Medulla oblongata (tissue), 1 donor: Measurements from ENCODE around the gene VCL.
"Not testable (repeated sequence)": the region's sequence is repeated elsewhere in the genome, so short reads cannot be mapped to it uniquely, and the experiment has no call there.

Source experiments
- DNase-seq: peaks from one replicate; pipeline ENCODE4 v3.0.0-alpha.2; 2015; ENCODE audit errors: extremely low spot score

The VCL gene

DNA sequence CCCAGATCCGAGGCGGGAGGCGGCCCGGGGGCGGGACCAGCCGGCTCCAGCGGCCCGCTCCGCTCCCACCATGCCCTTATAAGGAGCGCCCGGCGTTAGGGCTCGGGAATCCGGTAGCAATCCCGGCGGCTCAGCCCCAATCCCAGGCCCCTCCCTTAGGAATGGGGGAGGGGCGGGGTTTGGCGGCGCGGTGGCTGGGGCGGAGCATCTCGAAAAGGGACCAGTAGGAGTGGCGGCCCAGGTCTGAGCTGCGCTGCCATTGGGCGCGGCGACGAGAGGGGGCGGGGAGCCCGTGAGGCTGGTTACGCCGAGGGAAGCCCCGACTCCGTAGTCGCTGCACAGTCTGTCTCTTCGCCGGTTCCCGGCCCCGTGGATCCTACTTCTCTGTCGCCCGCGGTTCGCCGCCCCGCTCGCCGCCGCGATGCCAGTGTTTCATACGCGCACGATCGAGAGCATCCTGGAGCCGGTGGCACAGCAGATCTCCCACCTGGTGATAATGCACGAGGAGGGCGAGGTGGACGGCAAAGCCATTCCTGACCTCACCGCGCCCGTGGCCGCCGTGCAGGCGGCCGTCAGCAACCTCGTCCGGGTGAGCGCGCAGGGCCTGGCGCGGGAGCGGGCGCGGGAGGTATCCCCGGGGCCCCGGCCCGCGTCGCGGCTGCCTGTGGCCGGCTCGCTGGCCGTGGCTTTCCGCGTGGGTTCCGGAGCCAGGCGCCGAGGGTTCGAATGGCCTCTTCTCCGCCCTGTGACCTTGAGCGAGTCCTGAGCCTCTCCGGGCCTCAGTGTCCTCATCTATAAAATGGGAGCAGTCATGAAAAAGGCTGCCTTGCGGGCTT lies at the start of gene VCL:
VCL (plus strand) TSS at position 330 of the 836 bp plus-strand sequence; CDS start at position 422, 92 bp downstream.
- DNase-seq = peak; percentile 97

DNA sequence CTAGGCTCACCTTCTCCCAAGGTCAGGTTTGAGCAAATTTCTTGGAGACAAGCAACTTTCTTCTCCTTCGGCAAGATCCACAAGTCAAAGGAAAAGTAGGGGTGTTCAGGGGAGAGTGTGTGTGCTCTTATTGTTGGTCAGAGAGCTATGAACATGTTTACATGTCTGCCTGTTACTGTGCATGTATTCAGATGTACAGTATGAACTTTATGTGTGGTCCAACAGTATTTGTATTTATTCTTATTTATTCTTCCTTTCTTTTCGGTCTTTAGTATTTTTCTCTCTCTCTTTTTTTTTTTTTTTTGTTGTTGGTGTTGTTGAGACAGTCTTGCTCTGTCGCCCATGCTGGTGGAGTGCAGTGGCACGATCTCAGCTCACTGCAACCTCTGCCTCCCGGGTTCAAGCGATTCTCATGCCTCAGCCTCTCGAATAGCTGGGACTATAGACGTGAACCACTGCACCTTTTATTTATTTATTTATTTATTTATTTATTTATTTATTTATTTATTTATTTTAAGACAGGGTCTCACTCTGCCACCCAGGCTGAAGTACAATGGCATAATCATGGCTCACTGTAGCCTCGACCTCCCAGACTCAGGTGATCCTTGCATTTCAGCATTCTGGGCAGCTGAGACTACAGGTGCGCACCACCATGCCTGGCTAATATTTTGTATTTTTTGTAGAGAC lies 48.8 kb upstream of the VCL start:
- DNase-seq = no peak

- DNase-seq = no peak
These were observed 47.6 kb upstream of the VCL start for GRCh38 chr10:73950155-73950948.

DNA sequence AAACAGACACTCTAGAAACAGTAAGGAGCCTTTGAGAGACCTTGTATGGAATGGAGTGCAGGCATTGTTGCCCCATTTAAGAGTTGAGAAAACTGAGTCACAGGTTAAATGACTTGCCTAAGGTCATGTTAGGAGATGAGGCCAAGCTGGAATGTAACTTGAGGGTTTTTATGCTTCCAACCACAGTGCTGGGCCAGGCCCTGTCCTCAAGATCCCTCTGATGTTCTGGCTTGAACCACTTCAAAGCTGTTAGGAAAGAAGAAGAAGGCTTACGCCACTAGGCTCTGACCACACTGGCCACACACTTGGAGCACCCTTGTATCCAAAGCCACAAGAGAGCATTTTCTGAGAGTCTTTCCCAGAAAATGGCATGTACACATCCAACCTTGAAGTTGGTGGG lies 44.3 kb upstream of the VCL start:
- no peak for DNase-seq

- DNase-seq = no peak
These were observed 43.2 kb upstream of the VCL start for GRCh38 chr10:73954737-73955136.

GRCh38 chr10:73955719-73956118 lies 42.2 kb upstream of the VCL start:
- DNase-seq = no peak

- DNase-seq = peak; percentile 62
These were observed 41.2 kb upstream of the VCL start for GRCh38 chr10:73956476-73957359.

DNA sequence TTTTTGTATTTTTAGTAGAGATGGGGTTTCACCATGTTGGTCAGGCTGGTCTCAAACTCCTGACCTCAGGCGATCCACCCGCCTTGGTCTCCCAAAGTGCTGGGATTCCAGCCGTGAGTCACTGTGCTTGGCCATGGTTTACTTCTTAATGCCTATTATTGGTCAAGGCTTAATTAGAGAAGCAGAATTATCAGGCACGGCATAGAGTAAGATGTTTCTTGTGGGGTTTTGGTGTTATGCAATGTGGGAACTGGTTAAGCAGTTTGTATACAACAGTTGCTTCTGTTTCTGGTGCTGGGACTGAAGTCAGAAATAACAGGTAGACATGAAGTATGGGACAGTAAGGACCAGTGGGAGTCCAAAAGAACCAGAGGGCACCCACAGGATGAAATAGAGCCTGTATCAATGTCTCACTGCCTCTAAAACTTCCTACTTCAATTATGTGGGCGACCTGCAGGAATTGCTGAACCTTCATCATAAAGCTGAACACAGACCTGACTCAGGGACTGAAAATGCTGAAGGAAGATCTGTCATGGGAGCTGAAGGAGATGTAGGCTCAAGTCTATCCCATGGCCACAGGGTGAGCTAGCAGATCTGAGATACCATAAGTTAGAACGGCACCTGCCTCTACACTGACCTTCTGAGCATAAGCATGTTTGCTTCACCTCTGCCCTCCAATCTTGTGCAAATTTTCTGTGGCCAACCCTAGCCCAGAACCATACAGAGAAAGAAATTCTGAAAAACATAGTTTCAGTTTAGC lies 38.3 kb upstream of the VCL start:
- no peak for DNase-seq

DNA sequence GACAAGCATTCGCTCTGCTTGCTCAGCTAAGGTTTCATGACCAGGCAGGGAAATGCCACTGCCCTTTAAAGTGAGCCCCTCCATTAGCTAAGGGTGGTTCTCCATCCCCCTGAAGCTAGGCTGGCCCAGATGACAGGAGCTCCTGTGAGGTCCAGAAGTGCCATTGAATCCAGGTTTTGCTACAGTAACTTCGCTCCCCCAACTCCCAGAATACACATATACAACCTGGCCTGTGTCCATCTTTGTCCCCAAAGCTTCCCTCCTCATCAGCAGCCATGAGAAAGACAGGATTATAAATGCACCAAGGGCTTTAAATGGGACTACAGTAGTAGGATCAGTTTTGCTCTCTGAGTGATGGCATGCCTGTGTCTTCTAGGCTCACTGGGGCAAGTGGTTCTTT lies 35.5 kb upstream of the VCL start:
- DNase-seq = no peak

DNA sequence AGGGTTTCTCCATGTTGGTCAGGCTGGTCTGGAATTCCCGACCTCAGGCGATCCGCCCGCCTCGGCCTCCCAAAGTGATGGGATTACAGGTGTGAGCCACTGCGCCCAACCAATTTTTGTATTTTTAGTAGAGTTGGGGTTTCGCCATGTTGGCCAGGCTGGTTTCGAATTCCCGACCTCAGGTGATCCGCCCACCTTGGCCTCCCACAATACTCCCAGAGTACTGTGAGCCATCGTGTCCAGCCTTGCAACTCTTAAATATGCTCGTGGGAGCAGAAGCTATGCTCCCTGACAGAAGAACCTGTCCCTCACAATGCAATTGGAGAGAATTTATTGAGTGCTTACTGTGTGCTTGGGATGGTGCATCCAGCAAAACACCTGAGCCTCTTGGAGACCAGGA lies 34.4 kb upstream of the VCL start:
- not testable (repeated sequence) for DNase-seq

GRCh38 chr10:73964743-73965142 lies 33.2 kb upstream of the VCL start:
- no peak for DNase-seq

- DNase-seq = not testable (repeated sequence)
These were observed 32.5 kb upstream of the VCL start for GRCh38 chr10:73965267-73965889.

DNA sequence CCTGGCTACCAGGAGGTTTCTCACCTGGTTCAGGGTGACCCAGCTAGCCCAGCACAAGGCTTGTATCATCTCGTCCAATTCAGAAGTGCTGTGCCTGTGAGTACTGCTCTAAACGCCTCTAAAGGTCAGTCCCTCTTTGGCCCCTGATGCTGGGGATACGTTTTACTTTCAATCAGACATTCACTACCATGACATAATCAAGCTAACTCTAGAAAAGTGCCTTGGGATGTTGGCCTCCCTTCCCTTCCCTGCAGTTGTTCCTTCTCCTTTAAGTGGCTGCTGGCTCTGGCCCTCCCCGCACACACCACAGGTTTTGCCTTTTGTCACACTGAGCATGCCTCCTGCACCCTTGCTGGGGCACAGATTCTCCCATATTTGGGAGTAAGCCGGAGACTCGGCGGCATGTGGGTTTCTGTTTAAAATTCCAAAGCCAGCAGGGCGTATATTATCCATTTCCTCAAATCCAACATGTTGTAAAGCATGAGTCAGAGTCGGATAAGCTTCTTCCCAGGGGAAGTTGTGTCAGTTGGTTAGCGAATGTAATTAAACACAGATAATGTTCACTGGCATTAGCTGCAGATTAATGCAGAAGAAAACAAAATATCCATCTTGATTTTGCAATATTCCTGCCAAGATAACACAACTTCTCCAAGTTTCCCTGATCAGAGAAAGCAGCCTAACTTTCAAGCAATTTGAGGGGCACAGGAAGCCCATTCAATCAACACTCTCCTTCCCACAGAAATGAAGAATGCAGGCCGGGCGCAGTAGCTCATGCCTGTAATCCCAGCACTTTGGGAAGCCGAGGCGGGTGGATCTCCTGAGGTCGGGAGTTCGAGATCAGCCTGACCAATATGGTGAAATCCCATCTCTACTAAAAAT lies 31.8 kb upstream of the VCL start:
- DNase-seq = peak; percentile 26

GRCh38 chr10:73967022-73967429 lies 30.9 kb upstream of the VCL start:
- no peak for DNase-seq

DNA sequence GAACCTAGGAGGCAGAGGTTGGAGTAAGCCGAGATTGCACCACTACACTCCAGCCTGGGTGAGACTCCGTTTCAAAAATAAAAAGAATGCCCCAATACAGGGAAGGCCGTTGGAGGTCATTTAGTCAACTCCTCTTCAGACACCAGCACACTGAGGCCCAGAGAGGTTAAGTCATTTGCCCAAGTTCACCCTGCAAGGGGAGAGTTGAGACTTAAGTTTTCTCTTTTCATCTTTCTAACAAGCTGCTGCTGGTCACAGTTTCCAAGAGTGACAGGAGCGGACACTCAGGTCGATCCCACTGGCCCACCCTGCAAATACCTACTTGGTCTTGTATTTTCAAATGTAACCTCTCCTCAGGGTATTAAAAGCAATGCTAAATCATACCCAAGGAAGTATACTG lies 30.4 kb upstream of the VCL start:
- DNase-seq = no peak

DNA sequence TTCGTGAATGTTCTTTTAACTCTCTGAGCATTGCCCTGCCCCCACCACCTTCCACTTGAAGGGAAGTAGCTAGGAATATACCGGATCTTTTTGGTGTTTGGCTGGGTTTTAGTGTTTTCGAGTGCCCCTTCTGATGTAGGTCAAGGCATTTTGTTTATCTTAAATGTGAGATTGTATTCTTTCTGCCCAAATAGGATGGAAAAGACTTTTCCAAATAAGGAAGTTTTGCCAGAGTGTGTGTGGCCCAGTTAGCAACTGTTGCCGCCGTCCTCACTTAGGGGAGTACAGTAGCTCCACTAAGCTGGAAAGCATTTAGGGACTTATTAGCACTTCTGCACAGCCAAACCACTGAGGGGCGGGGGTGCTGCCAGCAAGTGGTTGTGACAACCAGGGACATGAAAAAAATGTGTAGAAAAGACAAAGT lies 29.8 kb upstream of the VCL start:
- no peak for DNase-seq

GRCh38 chr10:73969224-73969841 lies 28.6 kb upstream of the VCL start:
- no peak for DNase-seq

- no peak for DNase-seq
These were observed 27.1 kb upstream of the VCL start for GRCh38 chr10:73970845-73971244.
